PC-9 (cell line): ENCODE measurements around the gene TCF12. TPM values are rescaled to one million over a fixed set of nuclear protein-coding genes. Genes with fewer than 3 reads are reported as not detected.

ENCODE experiments used
- BruUV-seq: library from RNA; stranded (reverse); fragments of 400-500 nt; replicated peaks from 2 replicates; lab custom pipeline; 2021; lab: Mats Ljungman, UMichigan
- CTCF ChIA-PET: fragments of 300-600 bp; sonication (Branson Sonifier 250); formaldehyde crosslinking; loops from one replicate; lab custom pipeline; 2022; ENCODE audit warnings: antibody characterized with exemption; lab: Charles Lee
- POLR2A ChIA-PET: fragments of 300-600 bp; sonication (Branson Sonifier 250); formaldehyde crosslinking; loops from one replicate; lab custom pipeline; 2022; ENCODE audit warnings: antibody characterized with exemption; ENCODE audit not compliant: unreplicated experiment; lab: Charles Lee
- DNase-seq, 2 experiments: peaks; one replicate each; pipeline versions ENCODE4 v3.0.0 to v3.0.0-alpha.2; 2015 to 2022; ENCODE audit warnings: mixed read lengths in 1 of 2
- H2AFZ ChIP-seq: fragments of 200-600 bp; sonication (generic); 2 replicates; pipeline ENCODE4 v1.8.1; 2017; ENCODE audit warnings: antibody characterized with exemption
- H3F3A ChIP-seq: fragments of 200-600 bp; sonication (generic); 2 replicates; pipeline ENCODE4 v1.8.1; 2017; ENCODE audit warnings: antibody characterized with exemption, mild to moderate bottlenecking, low read depth; ENCODE audit not compliant: insufficient read depth
- H3K27ac ChIP-seq: fragments of 200-600 bp; sonication (generic); 2 replicates; pipeline ENCODE4 v1.6.1; 2016; ENCODE audit warnings: mixed run types
- H3K27me3 ChIP-seq: fragments of 200-600 bp; sonication (generic); 2 replicates; pipeline ENCODE4 v1.6.1; 2016; ENCODE audit warnings: low read depth, mixed run types; ENCODE audit not compliant: insufficient read depth
- H3K36me3 ChIP-seq: fragments of 200-600 bp; sonication (generic); 2 replicates; pipeline ENCODE4 v1.6.1; 2016; ENCODE audit warnings: low read depth, mixed run types
- H3K4me1 ChIP-seq: fragments of 200-600 bp; sonication (generic); replicated peaks from 2 replicates; pipeline ENCODE4 v1.6.1; 2016; ENCODE audit warnings: mixed run types; ENCODE audit not compliant: insufficient read depth
- H3K4me2 ChIP-seq: fragments of 200-600 bp; sonication (generic); 2 replicates; pipeline ENCODE4 v1.6.1; 2017; ENCODE audit warnings: mixed run types
- H3K4me3 ChIP-seq: fragments of 200-600 bp; sonication (generic); 2 replicates; pipeline ENCODE4 v1.6.1; 2016; ENCODE audit warnings: mixed run types
- H3K79me2 ChIP-seq: fragments of 200-600 bp; sonication (generic); 2 replicates; pipeline ENCODE4 v1.6.1; 2017; ENCODE audit warnings: low read depth, mixed run types
- H3K9me2 ChIP-seq: fragments of 200-600 bp; sonication (generic); 2 replicates; pipeline ENCODE4 v1.8.1; 2017; ENCODE audit warnings: mild to moderate bottlenecking; ENCODE audit not compliant: insufficient read depth
- H3K9me3 ChIP-seq: fragments of 200-600 bp; sonication (generic); 2 replicates; pipeline ENCODE4 v1.8.1; 2016; ENCODE audit warnings: low read depth; ENCODE audit not compliant: insufficient read depth
- H4K20me1 ChIP-seq: fragments of 200-600 bp; sonication (generic); 2 replicates; pipeline ENCODE4 v1.8.1; 2017; ENCODE audit not compliant: insufficient read depth
- CTCF ChIP-seq: fragments of 200-600 bp; sonication (generic); conservative IDR thresholded peaks from 2 replicates; pipeline ENCODE4 v1.6.1; 2017; ENCODE audit warnings: mixed run types, antibody characterized with exemption, mild to moderate bottlenecking, moderate library complexity
- EZH2 ChIP-seq: fragments of 200-600 bp; sonication (generic); IDR thresholded peaks from 2 replicates; pipeline ENCODE4 v1.8.0; 2017; ENCODE audit warnings: antibody characterized with exemption, low read depth
- intact Hi-C: fragments of 100-400 bp; cut with micrococcal nuclease; formaldehyde crosslinking; loops from one replicate; pipeline ENCODE4 v1.10.0; 2022; ENCODE audit not compliant: unreplicated experiment
- total RNA-seq: library from RNA; stranded (reverse); gene quantifications from 2 replicates; pipeline ENCODE4 v1.2.3, GENCODE V29; 2021

Gene TCF12
- total RNA-seq, 1 experiment from 2014 or later, result 60.1 TPM

- Histone ChIP-seq H3F3A (no peaks in the 10 kb centered on the region), H3K79me2 (no peaks in the 10 kb centered on the region), H3K4me1 (no peaks in the 10 kb centered on the region), H4K20me1 (no peaks in the 10 kb centered on the region), H3K27ac (no peak overlapping the region), H2AFZ (no peak overlapping the region), H3K36me3 (no peaks in the 10 kb centered on the region), H3K4me2 (no peak overlapping the region), H3K4me3 (no peak overlapping the region), H3K9me3 (no peaks in the 10 kb centered on the region), H3K27me3 (no peaks in the 10 kb centered on the region), H3K9me2 (no peaks in the 10 kb centered on the region)
- CTCF ChIA-PET, result no interaction called here
- no peak for TF ChIP-seq EZH2
- no peak for TF ChIP-seq CTCF
- intact Hi-C loops, result no loop called here
- POLR2A ChIA-PET, result no interaction called here
- no peak for DNase-seq
- no TSS peak for BruUV-seq
Measured at GRCh38 chr15:57092252-57092651, 173.8 kb downstream of the TCF12 start.

GRCh38 chr15:57094321-57095257 lies 176.1 kb downstream of the TCF12 start:
- Histone ChIP-seq H3K27ac (no peak overlapping the region), H3K79me2 (no peaks in the 10 kb centered on the region), H3K4me3 (no peak overlapping the region), H4K20me1 (no peaks in the 10 kb centered on the region), H3K27me3 (no peaks in the 10 kb centered on the region), H2AFZ (no peak overlapping the region), H3F3A (no peaks in the 10 kb centered on the region), H3K9me3 (no peaks in the 10 kb centered on the region), H3K9me2 (no peaks in the 10 kb centered on the region), H3K4me2 (no peak overlapping the region), H3K36me3 (no peaks in the 10 kb centered on the region), H3K4me1 (no peaks in the 10 kb centered on the region)
- POLR2A ChIA-PET, result no interaction called here
- TF ChIP-seq EZH2, result no peak
- TF ChIP-seq CTCF, result no peak
- no TSS peak for BruUV-seq
- CTCF ChIA-PET, result no interaction called here
- intact Hi-C loops, result no loop called here
- no peak for DNase-seq

GRCh38 chr15:57095896-57096295 lies 177.5 kb downstream of the TCF12 start:
- TF ChIP-seq EZH2 (no peak), CTCF (no peak)
- BruUV-seq, result no TSS peak

More at GRCh38 chr15:57095896-57096295, 177.5 kb downstream of the TCF12 start:
- intact Hi-C loops, result no loop called here
- no peak overlapping the region for H3K4me2 ChIP-seq
- no peaks in the 10 kb centered on the region for H3K27me3 ChIP-seq
- no peaks in the 10 kb centered on the region for H3K9me2 ChIP-seq
- no peak overlapping the region for H3K4me3 ChIP-seq
- no peaks in the 10 kb centered on the region for H3K36me3 ChIP-seq
- DNase-seq, result no peak
- H3K27ac ChIP-seq, result no peak overlapping the region
- H3K4me1 ChIP-seq, result no peaks in the 10 kb centered on the region
- no peaks in the 10 kb centered on the region for H3K79me2 ChIP-seq
- POLR2A ChIA-PET, result interaction anchor here (0.5 kb wide), 1 partner anchor 443 kb away, joined by 4 read pairs; no protein-coding TSS in a partner anchor
- no peaks in the 10 kb centered on the region for H4K20me1 ChIP-seq
- no peaks in the 10 kb centered on the region for H3K9me3 ChIP-seq
- CTCF ChIA-PET, result no interaction called here
- no peaks in the 10 kb centered on the region for H3F3A ChIP-seq
- no peak overlapping the region for H2AFZ ChIP-seq
